ENCODE measurements around the gene MKNK2. TPM values are rescaled to one million over a fixed set of nuclear protein-coding genes. Genes with fewer than 3 reads are reported as not detected.

Gene MKNK2
- polyA plus RNA-seq, 1 donor (not counting 4 experiments of a cell fraction or from before 2014, with no cell fraction given): 88.3 TPM

DNA sequence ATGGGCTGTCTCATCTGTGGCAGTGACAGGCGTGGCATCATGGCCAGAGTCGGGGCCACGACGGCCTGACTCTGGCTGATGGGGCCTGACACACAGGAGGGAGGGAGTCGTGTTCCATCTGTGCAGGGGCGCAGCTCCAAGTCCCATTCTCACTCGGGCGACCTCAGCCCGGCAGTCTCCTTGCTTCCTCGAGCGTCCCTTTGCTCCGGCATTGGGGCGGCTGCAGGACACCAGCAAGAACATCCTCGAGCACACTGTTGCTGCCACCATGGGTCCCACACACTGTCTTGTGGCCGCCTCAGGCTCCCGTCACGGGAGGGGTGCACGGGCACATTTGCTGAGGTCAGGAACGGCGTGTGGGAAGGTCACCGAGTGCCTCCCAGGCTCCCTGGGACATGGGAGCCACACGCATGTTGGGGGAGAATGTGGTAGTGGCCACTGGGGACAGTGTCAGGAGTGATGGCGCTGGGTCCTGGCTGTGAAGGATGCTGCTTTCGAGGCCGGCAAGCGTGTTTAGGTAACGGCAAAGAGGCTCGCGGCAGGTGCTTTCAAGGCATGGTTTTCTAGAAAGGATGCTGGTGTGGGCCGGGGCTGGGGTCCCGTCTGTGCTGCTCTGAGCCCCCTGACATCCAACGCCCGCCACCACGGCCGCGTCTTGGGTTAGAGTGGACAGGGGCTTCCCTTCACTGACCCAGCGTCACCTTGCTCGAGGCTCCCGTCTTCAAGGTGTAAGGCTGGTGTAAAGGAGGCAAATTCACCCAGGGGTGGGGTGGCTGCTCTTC, 49.1 kb upstream of the MKNK2 start:
- dilution Hi-C loops (cut with MboI; ENCODE audit: extremely low pct_ligation_motif_present, low sequenced_read_pairs): no loop called here
- no peak overlapping the region for H2AFZ ChIP-seq (ENCODE audit: control insufficient read depth, low read length)
- no peaks in the 10 kb centered on the region for H3K27me3 ChIP-seq (ENCODE audit: control insufficient read depth, extremely low read depth, insufficient read depth, low read length)
- no peaks in the 10 kb centered on the region for H3K9me3 ChIP-seq (ENCODE audit: control insufficient read depth, low read depth, low read length)
- DNase-seq (ENCODE audit: low read depth, low spot score) (no peak), FAIRE-seq (no peak)
- no peaks in the 10 kb centered on the region for H3K9me1 ChIP-seq (ENCODE audit: control insufficient read depth, extremely low read depth, insufficient read depth, low read length)
- peaks cover 10% of the 10 kb centered on the region for H4K20me1 ChIP-seq (ENCODE audit: control insufficient read depth, extremely low read depth, insufficient read depth, low read length)
- H3K4me3 ChIP-seq (ENCODE audit: control insufficient read depth in 2 of 3, extremely low read depth in 1 of 3, insufficient read depth in 2 of 3, low read depth in 1 of 3, low read length in 3 of 3): no peak overlapping the region
- no peak overlapping the region for H3K27ac ChIP-seq (ENCODE audit: control insufficient read depth, insufficient read depth, low read length)
- peaks cover 27% of the 10 kb centered on the region for H3K79me2 ChIP-seq (ENCODE audit: control insufficient read depth, insufficient read depth, low read length)
- peaks cover 22 to 28% of the 10 kb centered on the region in 2 experiments for H3K36me3 ChIP-seq (ENCODE audit: control insufficient read depth in 2 of 2, extremely low read depth in 1 of 2, insufficient read depth in 2 of 2, low read length in 2 of 2)
- no peak overlapping the region for H3K9ac ChIP-seq (ENCODE audit: control insufficient read depth, extremely low read depth, insufficient read depth, low read length)
- TF ChIP-seq EZH2 (IDR thresholded peaks at IDR 0.05; ENCODE audit: low read length): no peak
- TF ChIP-seq, protein P1, sequence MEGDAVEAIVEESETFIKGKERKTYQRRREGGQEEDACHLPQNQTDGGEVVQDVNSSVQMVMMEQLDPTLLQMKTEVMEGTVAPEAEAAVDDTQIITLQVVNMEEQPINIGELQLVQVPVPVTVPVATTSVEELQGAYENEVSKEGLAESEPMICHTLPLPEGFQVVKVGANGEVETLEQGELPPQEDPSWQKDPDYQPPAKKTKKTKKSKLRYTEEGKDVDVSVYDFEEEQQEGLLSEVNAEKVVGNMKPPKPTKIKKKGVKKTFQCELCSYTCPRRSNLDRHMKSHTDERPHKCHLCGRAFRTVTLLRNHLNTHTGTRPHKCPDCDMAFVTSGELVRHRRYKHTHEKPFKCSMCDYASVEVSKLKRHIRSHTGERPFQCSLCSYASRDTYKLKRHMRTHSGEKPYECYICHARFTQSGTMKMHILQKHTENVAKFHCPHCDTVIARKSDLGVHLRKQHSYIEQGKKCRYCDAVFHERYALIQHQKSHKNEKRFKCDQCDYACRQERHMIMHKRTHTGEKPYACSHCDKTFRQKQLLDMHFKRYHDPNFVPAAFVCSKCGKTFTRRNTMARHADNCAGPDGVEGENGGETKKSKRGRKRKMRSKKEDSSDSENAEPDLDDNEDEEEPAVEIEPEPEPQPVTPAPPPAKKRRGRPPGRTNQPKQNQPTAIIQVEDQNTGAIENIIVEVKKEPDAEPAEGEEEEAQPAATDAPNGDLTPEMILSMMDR (optimal IDR thresholded peaks at IDR 0.05 in 1 of 3, IDR thresholded peaks at IDR 0.05 in 1 of 3, conservative IDR thresholded peaks at IDR 0.05 in 1 of 3; ENCODE audit: extremely low read depth in 1 of 3, insufficient read depth in 2 of 3, low read length in 3 of 3): no peak
- no peak overlapping the region for H3K4me2 ChIP-seq (ENCODE audit: control insufficient read depth, extremely low read depth, insufficient read depth, low read depth, low read length)
- H3K4me1 ChIP-seq (ENCODE audit: control insufficient read depth, extremely low read depth, insufficient read depth, low read length): no peaks in the 10 kb centered on the region

DNA sequence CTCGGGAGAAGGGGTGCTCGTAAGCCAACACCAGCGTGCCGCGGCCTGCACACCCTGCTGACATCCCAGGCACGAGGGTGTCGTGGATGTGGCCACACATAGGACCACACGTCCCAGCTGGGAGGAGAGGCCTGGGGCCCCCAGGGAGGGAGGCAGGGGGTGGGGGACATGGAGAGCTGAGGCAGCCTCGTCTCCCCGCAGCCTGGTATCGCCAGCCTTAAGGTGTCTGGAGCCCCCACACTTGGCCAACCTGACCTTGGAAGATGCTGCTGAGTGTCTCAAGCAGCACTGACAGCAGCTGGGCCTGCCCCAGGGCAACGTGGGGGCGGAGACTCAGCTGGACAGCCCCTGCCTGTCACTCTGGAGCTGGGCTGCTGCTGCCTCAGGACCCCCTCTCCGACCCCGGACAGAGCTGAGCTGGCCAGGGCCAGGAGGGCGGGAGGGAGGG, 48.0 kb upstream of the MKNK2 start:
- H3K9me3 ChIP-seq (ENCODE audit: control insufficient read depth, low read depth, low read length): no peaks in the 10 kb centered on the region
- no peak overlapping the region for H3K9ac ChIP-seq (ENCODE audit: control insufficient read depth, extremely low read depth, insufficient read depth, low read length)
- H4K20me1 ChIP-seq (ENCODE audit: control insufficient read depth, extremely low read depth, insufficient read depth, low read length): peaks cover 5% of the 10 kb centered on the region
- H3K79me2 ChIP-seq (ENCODE audit: control insufficient read depth, insufficient read depth, low read length): peaks cover 28% of the 10 kb centered on the region
- dilution Hi-C loops (cut with MboI; ENCODE audit: extremely low pct_ligation_motif_present, low sequenced_read_pairs): no loop called here
- no peak overlapping the region for H3K4me3 ChIP-seq (ENCODE audit: control insufficient read depth in 2 of 3, extremely low read depth in 1 of 3, insufficient read depth in 2 of 3, low read depth in 1 of 3, low read length in 3 of 3)
- H3K36me3 ChIP-seq (ENCODE audit: control insufficient read depth in 2 of 2, extremely low read depth in 1 of 2, insufficient read depth in 2 of 2, low read length in 2 of 2): peaks cover 25 to 32% of the 10 kb centered on the region in 2 experiments
- no peaks in the 10 kb centered on the region for H3K9me1 ChIP-seq (ENCODE audit: control insufficient read depth, extremely low read depth, insufficient read depth, low read length)
- H3K4me1 ChIP-seq (ENCODE audit: control insufficient read depth, extremely low read depth, insufficient read depth, low read length): peaks cover 6% of the 10 kb centered on the region
- H3K27me3 ChIP-seq (ENCODE audit: control insufficient read depth, extremely low read depth, insufficient read depth, low read length): no peaks in the 10 kb centered on the region
- DNase-seq (ENCODE audit: low read depth, low spot score) (no peak), FAIRE-seq (no peak)
- TF ChIP-seq EZH2 (IDR thresholded peaks at IDR 0.05; ENCODE audit: low read length): no peak
- TF ChIP-seq, protein P1 (optimal IDR thresholded peaks at IDR 0.05 in 1 of 3, IDR thresholded peaks at IDR 0.05 in 1 of 3, conservative IDR thresholded peaks at IDR 0.05 in 1 of 3; ENCODE audit: extremely low read depth in 1 of 3, insufficient read depth in 2 of 3, low read length in 3 of 3): no peak
- no peak overlapping the region for H3K27ac ChIP-seq (ENCODE audit: control insufficient read depth, insufficient read depth, low read length)
- H3K4me2 ChIP-seq (ENCODE audit: control insufficient read depth, extremely low read depth, insufficient read depth, low read depth, low read length): no peak overlapping the region
- H2AFZ ChIP-seq (ENCODE audit: control insufficient read depth, low read length): no peak overlapping the region
